ENCODE data around the gene ART1.

- TF ChIP-seq, protein P1, sequence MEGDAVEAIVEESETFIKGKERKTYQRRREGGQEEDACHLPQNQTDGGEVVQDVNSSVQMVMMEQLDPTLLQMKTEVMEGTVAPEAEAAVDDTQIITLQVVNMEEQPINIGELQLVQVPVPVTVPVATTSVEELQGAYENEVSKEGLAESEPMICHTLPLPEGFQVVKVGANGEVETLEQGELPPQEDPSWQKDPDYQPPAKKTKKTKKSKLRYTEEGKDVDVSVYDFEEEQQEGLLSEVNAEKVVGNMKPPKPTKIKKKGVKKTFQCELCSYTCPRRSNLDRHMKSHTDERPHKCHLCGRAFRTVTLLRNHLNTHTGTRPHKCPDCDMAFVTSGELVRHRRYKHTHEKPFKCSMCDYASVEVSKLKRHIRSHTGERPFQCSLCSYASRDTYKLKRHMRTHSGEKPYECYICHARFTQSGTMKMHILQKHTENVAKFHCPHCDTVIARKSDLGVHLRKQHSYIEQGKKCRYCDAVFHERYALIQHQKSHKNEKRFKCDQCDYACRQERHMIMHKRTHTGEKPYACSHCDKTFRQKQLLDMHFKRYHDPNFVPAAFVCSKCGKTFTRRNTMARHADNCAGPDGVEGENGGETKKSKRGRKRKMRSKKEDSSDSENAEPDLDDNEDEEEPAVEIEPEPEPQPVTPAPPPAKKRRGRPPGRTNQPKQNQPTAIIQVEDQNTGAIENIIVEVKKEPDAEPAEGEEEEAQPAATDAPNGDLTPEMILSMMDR (IDR thresholded peaks at IDR 0.05): no peak
- no peak for TF ChIP-seq POLR2A (IDR thresholded peaks at IDR 0.05)
These were observed 26.7 kb downstream of the ART1 start, which contains the start of gene CHRNA10 for GRCh38 chr11:3671334-3672254.

Measured in testis (tissue), 2 donors.